SK-N-SH (cell line): ENCODE data around the gene ATG3. TPM values are rescaled to one million over a fixed set of nuclear protein-coding genes. Genes with fewer than 3 reads are reported as not detected.

Source experiments
- CTCF ChIA-PET: fragments of 300-600, 350-600 bp; formaldehyde crosslinking; extraction: SDS; loops from one replicate; lab custom pipeline; 2021; lab: Yijun Ruan, JAX
- POLR2A ChIA-PET: fragments of 350-600 bp; sonication (Branson Sonifier 250); formaldehyde crosslinking; extraction: SDS; loops from one replicate; lab custom pipeline; 2020; ENCODE audit warnings: antibody characterized with exemption, inconsistent platforms; lab: Yijun Ruan, JAX
- DNase-seq: peaks from one replicate; pipeline ENCODE4 v3.0.0; 2012
- H2AFZ ChIP-seq: fragments of 200-600 bp; sonication (generic); 2 replicates; pipeline ENCODE4 v1.8.1; 2016; ENCODE audit warnings: antibody characterized with exemption, mild to moderate bottlenecking, low read depth
- H3F3A ChIP-seq: fragments of 200-600 bp; sonication (generic); replicated peaks from 2 replicates; pipeline ENCODE3; 2016; ENCODE audit warnings: antibody characterized with exemption, mild to moderate bottlenecking; ENCODE audit not compliant: insufficient read depth
- H3K27ac ChIP-seq, 2 experiments: fragments of 200-500 bp in 1 of 2; fragments of 200-600 bp in 1 of 2; sonication (Bioruptor generic) in 1 of 2; sonication (generic), shearing (Covaris generic) in 1 of 2; 2 replicates each; pipeline versions ENCODE4 v1.5.1 to v1.6.1; 2014 to 2016; ENCODE audit warnings: low read depth in 2 of 2, inconsistent platforms in 1 of 2, low read length in 1 of 2, mild to moderate bottlenecking in 1 of 2, mixed read lengths in 1 of 2
- H3K27me3 ChIP-seq: fragments of 200-600 bp; sonication (generic), shearing (Covaris generic); 2 replicates; pipeline ENCODE4 v1.6.1; 2016; ENCODE audit warnings: mixed run types; ENCODE audit not compliant: insufficient read depth
- H3K36me3 ChIP-seq, 2 experiments: fragments of 200-500 bp in 1 of 2; fragments of 200-600 bp in 1 of 2; sonication (Bioruptor generic) in 1 of 2; sonication (generic) in 1 of 2; replicated peaks in 1 of 2; 2 replicates each; pipeline versions ENCODE3 to v1.5.1; 2014 to 2016; ENCODE audit warnings: low read length in 1 of 2, mild to moderate bottlenecking in 1 of 2; ENCODE audit not compliant: insufficient read depth in 2 of 2, control insufficient read depth in 1 of 2
- H3K4me1 ChIP-seq, 2 experiments: fragments of 200-500 bp in 1 of 2; fragments of 200-600 bp in 1 of 2; sonication (Bioruptor generic) in 1 of 2; sonication (generic), shearing (Covaris generic) in 1 of 2; 2 replicates each; pipeline versions ENCODE4 v1.5.1 to v1.6.1; 2014 to 2016; ENCODE audit warnings: low read depth in 1 of 2, low read length in 1 of 2, mixed run types in 1 of 2; ENCODE audit not compliant: insufficient read depth in 2 of 2, control insufficient read depth in 1 of 2
- H3K4me2 ChIP-seq: fragments of 200-600 bp; sonication (generic), shearing (Covaris generic); 2 replicates; pipeline ENCODE4 v1.6.1; 2017; ENCODE audit warnings: mixed run types
- H3K4me3 ChIP-seq, 2 experiments: fragments of 200-500 bp in 1 of 2; fragments of 200-600 bp in 1 of 2; sonication (Bioruptor generic) in 1 of 2; sonication (generic), shearing (Covaris generic) in 1 of 2; 2 replicates each; pipeline versions ENCODE4 v1.5.1 to v1.8.1; 2014 to 2016; ENCODE audit warnings: low read depth in 2 of 2, inconsistent platforms in 1 of 2, low read length in 1 of 2, mild to moderate bottlenecking in 1 of 2, mixed read lengths in 1 of 2, moderate library complexity in 1 of 2
- H3K79me2 ChIP-seq: fragments of 200-600 bp; sonication (generic); 2 replicates; pipeline ENCODE4 v1.8.1; 2017; ENCODE audit warnings: mild to moderate bottlenecking; ENCODE audit not compliant: insufficient read depth
- H3K9ac ChIP-seq: fragments of 200-600 bp; sonication (generic); 2 replicates; pipeline ENCODE4 v1.6.1; 2017; ENCODE audit warnings: mixed run types
- H3K9me2 ChIP-seq: fragments of 200-600 bp; sonication (generic); 2 replicates; pipeline ENCODE4 v1.6.1; 2017; ENCODE audit warnings: mixed run types
- H3K9me3 ChIP-seq: fragments of 200-600 bp; sonication (generic); 2 replicates; pipeline ENCODE4 v1.6.1; 2017; ENCODE audit warnings: mixed run types, mild to moderate bottlenecking, moderate library complexity
- H4K20me1 ChIP-seq: fragments of 200-600 bp; sonication (generic); 2 replicates; pipeline ENCODE4 v1.6.1; 2017; ENCODE audit warnings: mild to moderate bottlenecking, mixed run types; ENCODE audit not compliant: insufficient read depth
- FOSL2 ChIP-seq: IDR thresholded peaks from 2 replicates; pipeline ENCODE4 v1.4.0; 2012; ENCODE audit warnings: low read depth, mild to moderate bottlenecking, moderate library complexity, borderline replicate concordance
- FOXM1 ChIP-seq: IDR thresholded peaks from 2 replicates; pipeline ENCODE4 v1.4.0; 2012; ENCODE audit warnings: low read depth, mild to moderate bottlenecking
- GABPA ChIP-seq: IDR thresholded peaks from 2 replicates; pipeline ENCODE4 v1.4.0; 2012; ENCODE audit warnings: low read depth, mild to moderate bottlenecking
- JUND ChIP-seq: IDR thresholded peaks from 2 replicates; pipeline ENCODE4 v1.4.0; 2012
- MAX ChIP-seq: IDR thresholded peaks from 2 replicates; pipeline ENCODE4 v1.4.0; 2012; ENCODE audit warnings: low read depth
- MXI1 ChIP-seq: IDR thresholded peaks from 2 replicates; pipeline ENCODE4 v1.6.1; 2012; ENCODE audit warnings: mild to moderate bottlenecking, low read depth, low read length, improper control_type of control experiment
- RCOR1 ChIP-seq: fragments of 150-350 bp; IDR thresholded peaks from 2 replicates; pipeline ENCODE4 v1.6.1; 2017; ENCODE audit warnings: antibody characterized with exemption, low read length
- RFX5 ChIP-seq: IDR thresholded peaks from 2 replicates; pipeline ENCODE4 v1.6.1; 2012; ENCODE audit warnings: mild to moderate bottlenecking, improper control_type of control experiment, low read length
- SIN3A ChIP-seq: IDR thresholded peaks from 2 replicates; pipeline ENCODE4 v1.6.1; 2012; ENCODE audit warnings: low read depth, mild to moderate bottlenecking, low read length, moderate library complexity, borderline replicate concordance
- TAF1 ChIP-seq: IDR thresholded peaks from 2 replicates; pipeline ENCODE4 v1.6.1; 2012; ENCODE audit warnings: low read depth, mild to moderate bottlenecking, low read length, moderate library complexity, borderline replicate concordance
- YY1 ChIP-seq: IDR thresholded peaks from 2 replicates; pipeline ENCODE4 v1.4.0; 2012; ENCODE audit warnings: low read depth, mild to moderate bottlenecking
- WGBS: methylation state at CpG from one replicate; pipeline ENCODE4 v1.1.6; 2017; ENCODE audit warnings: low lambda C conversion rate; 5-methylcytosine and 5-hydroxymethylcytosine counted together
- polyA plus RNA-seq, 3 experiments: library from polyadenylated mRNA; depleted of rRNA; stranded (reverse); fragments of >200 nt; gene quantifications; 2 replicates each; pipeline ENCODE4 v1.2.3, GENCODE V29; 2012
- TF ChIP-seq, protein P1 (sequence below): fragments of 150-350 bp; IDR thresholded peaks from 2 replicates; pipeline ENCODE4 v1.6.1; 2016; ENCODE audit warnings: mild to moderate bottlenecking, low read depth, low read length

The ATG3 gene
- polyA plus RNA-seq, 1 of the 3 experiments (the other 2 are of a cell fraction): 38.8 TPM

- H3F3A ChIP-seq: no peaks in the 10 kb centered on the region
- TF ChIP-seq FOSL2 (no peak), SIN3A (no peak), RFX5 (no peak)
- TF ChIP-seq, all 33 proteins: peak for 0
- Histone ChIP-seq H3K27ac (no peak overlapping the region), H3K36me3 (no peaks in the 10 kb centered on the region), H3K9ac (no peak overlapping the region), H3K4me1 (no peaks in the 10 kb centered on the region), H3K9me2 (no peaks in the 10 kb centered on the region), H3K4me3 (no peak overlapping the region), H2AFZ (no peak overlapping the region), H3K4me2 (no peak overlapping the region), H3K27me3 (no peaks in the 10 kb centered on the region), H3K9me3 (no peaks in the 10 kb centered on the region), H3K79me2 (no peaks in the 10 kb centered on the region), H4K20me1 (no peaks in the 10 kb centered on the region)
- WGBS: 53% methylated on average over 1 of the region's 1 CpG
- POLR2A ChIA-PET: no interaction called here
- CTCF ChIA-PET: interaction anchor here (1.0 kb wide), 1 partner anchor 39 kb away, joined by 5 read pairs; no protein-coding TSS in a partner anchor
- no peak for DNase-seq
Measured at GRCh38 chr3:112492124-112492523, 69.6 kb downstream of the ATG3 start.

DNA sequence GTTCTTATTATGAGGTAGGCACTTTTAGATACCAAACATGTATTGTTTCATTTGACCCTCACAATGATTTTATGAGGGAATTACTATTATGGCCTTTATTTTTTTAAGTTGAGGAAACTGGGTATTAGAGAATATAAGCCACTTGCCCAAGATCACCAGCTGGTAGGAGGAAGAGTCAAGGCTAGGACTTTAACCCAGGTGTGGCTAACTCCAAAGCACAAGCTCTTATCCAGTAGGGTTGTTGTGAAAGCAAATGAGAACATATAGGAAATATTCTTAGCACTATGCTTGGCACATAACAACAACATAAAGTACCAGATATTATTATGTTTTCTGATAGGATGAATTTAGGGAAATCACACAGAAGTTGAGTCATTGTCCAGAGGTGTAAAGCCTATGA is 70.4 kb downstream of the ATG3 start:
- H3K9me2 ChIP-seq: no peaks in the 10 kb centered on the region
- ChIA-PET CTCF (no interaction called here), POLR2A (no interaction called here)
- H3K79me2 ChIP-seq: no peaks in the 10 kb centered on the region
- no peaks in the 10 kb centered on the region for H3K9me3 ChIP-seq
- no peaks in the 10 kb centered on the region for H3F3A ChIP-seq
- H3K27me3 ChIP-seq: no peaks in the 10 kb centered on the region
- H3K4me3 ChIP-seq: no peak overlapping the region
- TF ChIP-seq GABPA (no peak), TAF1 (no peak), FOSL2 (no peak), MAX (no peak), YY1 (no peak)
- TF ChIP-seq, protein P1, sequence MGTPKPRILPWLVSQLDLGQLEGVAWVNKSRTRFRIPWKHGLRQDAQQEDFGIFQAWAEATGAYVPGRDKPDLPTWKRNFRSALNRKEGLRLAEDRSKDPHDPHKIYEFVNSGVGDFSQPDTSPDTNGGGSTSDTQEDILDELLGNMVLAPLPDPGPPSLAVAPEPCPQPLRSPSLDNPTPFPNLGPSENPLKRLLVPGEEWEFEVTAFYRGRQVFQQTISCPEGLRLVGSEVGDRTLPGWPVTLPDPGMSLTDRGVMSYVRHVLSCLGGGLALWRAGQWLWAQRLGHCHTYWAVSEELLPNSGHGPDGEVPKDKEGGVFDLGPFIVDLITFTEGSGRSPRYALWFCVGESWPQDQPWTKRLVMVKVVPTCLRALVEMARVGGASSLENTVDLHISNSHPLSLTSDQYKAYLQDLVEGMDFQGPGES: no peak
- no peaks in the 10 kb centered on the region for H4K20me1 ChIP-seq
- H3K4me2 ChIP-seq: no peak overlapping the region
- no peak for DNase-seq
- H3K4me1 ChIP-seq: no peaks in the 10 kb centered on the region
- H3K27ac ChIP-seq: no peak overlapping the region
- H2AFZ ChIP-seq: no peak overlapping the region
- no peaks in the 10 kb centered on the region for H3K36me3 ChIP-seq
- no peak overlapping the region for H3K9ac ChIP-seq

- Histone ChIP-seq H3K9me3 (no peaks in the 10 kb centered on the region), H3K9ac (no peak overlapping the region)
- TF ChIP-seq MAX (no peak), MXI1 (no peak), SIN3A (no peak), RCOR1 (no peak), FOXM1 (no peak), JUND (no peak)
- TF ChIP-seq, all 33 proteins: peak for 0
- no peaks in the 10 kb centered on the region for H3K79me2 ChIP-seq
- no peak overlapping the region for H3K4me3 ChIP-seq
- H4K20me1 ChIP-seq: no peaks in the 10 kb centered on the region
- ChIA-PET POLR2A (no interaction called here), CTCF (interaction anchor here (0.7 kb wide), 1 partner anchor 49 kb away, joined by 3 read pairs; no protein-coding TSS in a partner anchor)
- H3F3A ChIP-seq: no peaks in the 10 kb centered on the region
- H3K27ac ChIP-seq: no peak overlapping the region
- no peaks in the 10 kb centered on the region for H3K9me2 ChIP-seq
- H2AFZ ChIP-seq: no peak overlapping the region
- H3K4me1 ChIP-seq: no peaks in the 10 kb centered on the region
- 65% methylated on average over 4 of the region's 4 CpGs for WGBS
- no peaks in the 10 kb centered on the region for H3K36me3 ChIP-seq
- no peaks in the 10 kb centered on the region for H3K27me3 ChIP-seq
- DNase-seq: no peak
- H3K4me2 ChIP-seq: no peak overlapping the region
Measured at GRCh38 chr3:112489674-112490479, 71.9 kb downstream of the ATG3 start.
